ENCODE measurements around the gene DACT3. TPM values are rescaled to one million over a fixed set of nuclear protein-coding genes. Genes with fewer than 3 reads are reported as not detected.

DACT3 gene
- polyA plus RNA-seq, 1 of the 3 experiments (the other 2 are of a cell fraction), result 9.5 TPM

- peaks cover 35 to 38% of the 10 kb centered on the region in 2 experiments for H3K36me3 ChIP-seq (replicated peaks in 1 of 2; ENCODE audit: control insufficient read depth in 1 of 2, insufficient read depth in 2 of 2, low read length in 1 of 2)
- H4K20me1 ChIP-seq (ENCODE audit: insufficient read depth), result no peaks in the 10 kb centered on the region
- no peak overlapping the region for H3K4me3 ChIP-seq (ENCODE audit: low read depth in 2 of 2, low read length in 1 of 2)
- H3F3A ChIP-seq (replicated peaks; ENCODE audit: insufficient read depth), result peaks cover 4% of the 10 kb centered on the region
- WGBS (ENCODE audit: low lambda C conversion rate), result 94% methylated on average over 6 of the region's 6 CpGs
- H3K79me2 ChIP-seq (ENCODE audit: insufficient read depth), result no peaks in the 10 kb centered on the region
- no peaks in the 10 kb centered on the region for H3K9me3 ChIP-seq
- no peaks in the 10 kb centered on the region for H3K4me1 ChIP-seq (ENCODE audit: control insufficient read depth in 1 of 2, insufficient read depth in 2 of 2, low read depth in 1 of 2, low read length in 1 of 2)
- no peaks in the 10 kb centered on the region for H3K9me2 ChIP-seq
- ChIA-PET POLR2A (no interaction called here), CTCF (interaction anchor here (0.7 to 1.7 kb wide), 6 partner anchors 16 to 616 kb away, joined by 3 to 8 read pairs (median 4); no protein-coding TSS in a partner anchor)
- TF ChIP-seq RXRA (IDR thresholded peaks at IDR 0.05; ENCODE audit: borderline replicate concordance, low read depth), result no peak
- TF ChIP-seq FOSL2 (IDR thresholded peaks at IDR 0.05; ENCODE audit: borderline replicate concordance, low read depth), result no peak
- TF ChIP-seq, protein P1, sequence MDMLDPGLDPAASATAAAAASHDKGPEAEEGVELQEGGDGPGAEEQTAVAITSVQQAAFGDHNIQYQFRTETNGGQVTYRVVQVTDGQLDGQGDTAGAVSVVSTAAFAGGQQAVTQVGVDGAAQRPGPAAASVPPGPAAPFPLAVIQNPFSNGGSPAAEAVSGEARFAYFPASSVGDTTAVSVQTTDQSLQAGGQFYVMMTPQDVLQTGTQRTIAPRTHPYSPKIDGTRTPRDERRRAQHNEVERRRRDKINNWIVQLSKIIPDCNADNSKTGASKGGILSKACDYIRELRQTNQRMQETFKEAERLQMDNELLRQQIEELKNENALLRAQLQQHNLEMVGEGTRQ (IDR thresholded peaks at IDR 0.05; ENCODE audit: borderline replicate concordance, low read depth, low read length), result no peak
- TF ChIP-seq, protein P2, sequence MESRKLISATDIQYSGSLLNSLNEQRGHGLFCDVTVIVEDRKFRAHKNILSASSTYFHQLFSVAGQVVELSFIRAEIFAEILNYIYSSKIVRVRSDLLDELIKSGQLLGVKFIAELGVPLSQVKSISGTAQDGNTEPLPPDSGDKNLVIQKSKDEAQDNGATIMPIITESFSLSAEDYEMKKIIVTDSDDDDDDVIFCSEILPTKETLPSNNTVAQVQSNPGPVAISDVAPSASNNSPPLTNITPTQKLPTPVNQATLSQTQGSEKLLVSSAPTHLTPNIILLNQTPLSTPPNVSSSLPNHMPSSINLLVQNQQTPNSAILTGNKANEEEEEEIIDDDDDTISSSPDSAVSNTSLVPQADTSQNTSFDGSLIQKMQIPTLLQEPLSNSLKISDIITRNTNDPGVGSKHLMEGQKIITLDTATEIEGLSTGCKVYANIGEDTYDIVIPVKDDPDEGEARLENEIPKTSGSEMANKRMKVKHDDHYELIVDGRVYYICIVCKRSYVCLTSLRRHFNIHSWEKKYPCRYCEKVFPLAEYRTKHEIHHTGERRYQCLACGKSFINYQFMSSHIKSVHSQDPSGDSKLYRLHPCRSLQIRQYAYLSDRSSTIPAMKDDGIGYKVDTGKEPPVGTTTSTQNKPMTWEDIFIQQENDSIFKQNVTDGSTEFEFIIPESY (IDR thresholded peaks at IDR 0.05; ENCODE audit: borderline replicate concordance, low read depth), result no peak
- TF ChIP-seq TAF1 (IDR thresholded peaks at IDR 0.05; ENCODE audit: borderline replicate concordance, low read depth, low read length), result no peak
- no peak for TF ChIP-seq RCOR1 (IDR thresholded peaks at IDR 0.05; ENCODE audit: low read length)
- no peak overlapping the region for H3K27ac ChIP-seq (ENCODE audit: low read depth in 2 of 2, low read length in 1 of 2)
- H3K4me2 ChIP-seq, result no peak overlapping the region
- DNase-seq, result no peak
- H2AFZ ChIP-seq (ENCODE audit: low read depth), result no peak overlapping the region
- H3K27me3 ChIP-seq (ENCODE audit: insufficient read depth), result no peaks in the 10 kb centered on the region
- H3K9ac ChIP-seq, result no peak overlapping the region
Measured at GRCh38 chr19:46687438-46688145, 26.6 kb upstream of the DACT3 start.

GRCh38 chr19:46685189-46685588 lies 24.2 kb upstream of the DACT3 start:
- H3K27me3 ChIP-seq (ENCODE audit: insufficient read depth), result no peaks in the 10 kb centered on the region
- H3K9me2 ChIP-seq, result no peaks in the 10 kb centered on the region
- H3K4me1 ChIP-seq (ENCODE audit: control insufficient read depth in 1 of 2, insufficient read depth in 2 of 2, low read depth in 1 of 2, low read length in 1 of 2), result no peaks in the 10 kb centered on the region
- H3K9ac ChIP-seq, result no peak overlapping the region
- no peak for DNase-seq
- no peak overlapping the region for H3K27ac ChIP-seq (ENCODE audit: low read depth in 2 of 2, low read length in 1 of 2)
- ChIA-PET POLR2A (no interaction called here), CTCF (interaction anchor here (2.0 kb wide), 1 partner anchor 20 kb away, joined by 12 read pairs; no protein-coding TSS in a partner anchor)
- no peaks in the 10 kb centered on the region for H3K9me3 ChIP-seq
- 59% methylated on average over 3 of the region's 3 CpGs for WGBS (ENCODE audit: low lambda C conversion rate)
- H3F3A ChIP-seq (replicated peaks; ENCODE audit: insufficient read depth), result peaks cover 4% of the 10 kb centered on the region
- H3K4me2 ChIP-seq, result no peak overlapping the region
- H3K36me3 ChIP-seq (replicated peaks in 1 of 2; ENCODE audit: control insufficient read depth in 1 of 2, insufficient read depth in 2 of 2, low read length in 1 of 2), result peaks cover 15 to 35% of the 10 kb centered on the region in 2 experiments
- H3K79me2 ChIP-seq (ENCODE audit: insufficient read depth), result no peaks in the 10 kb centered on the region
- no peak overlapping the region for H3K4me3 ChIP-seq (ENCODE audit: low read depth in 2 of 2, low read length in 1 of 2)
- no peak overlapping the region for H2AFZ ChIP-seq (ENCODE audit: low read depth)
- H4K20me1 ChIP-seq (ENCODE audit: insufficient read depth), result no peaks in the 10 kb centered on the region
- TF ChIP-seq, protein P3, sequence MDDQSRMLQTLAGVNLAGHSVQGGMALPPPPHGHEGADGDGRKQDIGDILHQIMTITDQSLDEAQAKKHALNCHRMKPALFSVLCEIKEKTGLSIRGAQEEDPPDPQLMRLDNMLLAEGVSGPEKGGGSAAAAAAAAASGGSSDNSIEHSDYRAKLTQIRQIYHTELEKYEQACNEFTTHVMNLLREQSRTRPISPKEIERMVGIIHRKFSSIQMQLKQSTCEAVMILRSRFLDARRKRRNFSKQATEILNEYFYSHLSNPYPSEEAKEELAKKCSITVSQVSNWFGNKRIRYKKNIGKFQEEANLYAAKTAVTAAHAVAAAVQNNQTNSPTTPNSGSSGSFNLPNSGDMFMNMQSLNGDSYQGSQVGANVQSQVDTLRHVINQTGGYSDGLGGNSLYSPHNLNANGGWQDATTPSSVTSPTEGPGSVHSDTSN (IDR thresholded peaks at IDR 0.05), result no peak
- TF ChIP-seq FOXJ3 (CRISPR knock-in tag; IDR thresholded peaks at IDR 0.05) (no peak), RXRA (IDR thresholded peaks at IDR 0.05; ENCODE audit: borderline replicate concordance, low read depth) (no peak), TCF12 (IDR thresholded peaks at IDR 0.05) (no peak), CTCF (IDR thresholded peaks at IDR 0.05) (no peak), CHD2 (IDR thresholded peaks at IDR 0.05; ENCODE audit: low read length, partially characterized antibody) (no peak)
- TF ChIP-seq, protein P4, sequence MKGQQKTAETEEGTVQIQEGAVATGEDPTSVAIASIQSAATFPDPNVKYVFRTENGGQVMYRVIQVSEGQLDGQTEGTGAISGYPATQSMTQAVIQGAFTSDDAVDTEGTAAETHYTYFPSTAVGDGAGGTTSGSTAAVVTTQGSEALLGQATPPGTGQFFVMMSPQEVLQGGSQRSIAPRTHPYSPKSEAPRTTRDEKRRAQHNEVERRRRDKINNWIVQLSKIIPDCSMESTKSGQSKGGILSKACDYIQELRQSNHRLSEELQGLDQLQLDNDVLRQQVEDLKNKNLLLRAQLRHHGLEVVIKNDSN (IDR thresholded peaks at IDR 0.05; ENCODE audit: borderline replicate concordance, low read depth), result no peak

Measured in SK-N-SH (cell line).